PC-3 (cell line): ENCODE measurements around the gene PGAM2. TPM values are rescaled to one million over a fixed set of nuclear protein-coding genes. Genes with fewer than 3 reads are reported as not detected.

Experiments used
- ATAC-seq: fragments of 200-7000 bp; cut with Tn5 transposase; 2 replicates; pipeline ENCODE4 v1.9.1; 2020; ENCODE audit warnings: mild to moderate bottlenecking, moderate library complexity
- BruUV-seq: library from RNA; stranded (reverse); fragments of 400-500 nt; replicated peaks from 2 replicates; lab custom pipeline; 2021; lab: Mats Ljungman, UMichigan
- CTCF ChIA-PET: fragments of 300-600 bp; sonication (Branson Sonifier 250); formaldehyde crosslinking; loops from one replicate; lab custom pipeline; 2022; ENCODE audit warnings: antibody characterized with exemption; lab: Charles Lee
- POLR2A ChIA-PET: fragments of 300-600 bp; sonication (Branson Sonifier 250); formaldehyde crosslinking; loops from one replicate; lab custom pipeline; 2022; ENCODE audit warnings: antibody characterized with exemption; ENCODE audit not compliant: unreplicated experiment; lab: Charles Lee
- DNase-seq: peaks from one replicate; pipeline ENCODE4 v3.0.0-alpha.2; 2015
- H2AFZ ChIP-seq: fragments of 300-600 bp; sonication (generic); 2 replicates; pipeline ENCODE4 v1.6.0; 2016; ENCODE audit warnings: antibody characterized with exemption, low read length
- H3F3A ChIP-seq: fragments of 300-600 bp; sonication (generic); one replicate; pipeline ENCODE4 v1.6.0; 2017; ENCODE audit warnings: antibody characterized with exemption, low read length, control low read depth, mild to moderate bottlenecking; ENCODE audit not compliant: unreplicated experiment
- H3K27ac ChIP-seq: fragments of 300-600 bp; sonication (generic); 2 replicates; pipeline ENCODE4 v1.5.1; 2016; ENCODE audit warnings: mild to moderate bottlenecking, low read length
- H3K27me3 ChIP-seq: fragments of 300-600 bp; sonication (generic); 2 replicates; pipeline ENCODE4 v1.6.1; 2016; ENCODE audit warnings: low read length, mixed read lengths
- H3K36me3 ChIP-seq: fragments of 300-600 bp; sonication (generic); 2 replicates; pipeline ENCODE4 v1.6.1; 2016; ENCODE audit warnings: low read depth, mixed run types, low read length, mixed read lengths
- H3K4me1 ChIP-seq: fragments of 300-600 bp; sonication (generic); 2 replicates; pipeline ENCODE4 v1.5.1; 2016; ENCODE audit warnings: low read length; ENCODE audit not compliant: insufficient read depth
- H3K4me2 ChIP-seq: fragments of 300-600 bp; sonication (generic); 2 replicates; pipeline ENCODE4 v1.6.0; 2016; ENCODE audit warnings: low read length
- H3K4me3 ChIP-seq: fragments of 300-600 bp; sonication (generic); 2 replicates; pipeline ENCODE4 v1.5.1; 2016; ENCODE audit warnings: mild to moderate bottlenecking, low read length, mixed read lengths
- H3K79me2 ChIP-seq: fragments of 300-600 bp; sonication (generic); 2 replicates; pipeline ENCODE4 v1.6.1; 2017; ENCODE audit warnings: low read length, mixed read lengths
- H3K9ac ChIP-seq: fragments of 300-600 bp; sonication (generic); 2 replicates; pipeline ENCODE4 v1.6.0; 2016; ENCODE audit warnings: mild to moderate bottlenecking, low read length
- H3K9me2 ChIP-seq: fragments of 300-600 bp; sonication (generic); replicated peaks from 2 replicates; pipeline ENCODE4 v1.6.1; 2016; ENCODE audit warnings: mixed run types, low read length, mixed read lengths
- H3K9me3 ChIP-seq: fragments of 300-600 bp; sonication (generic); 2 replicates; pipeline ENCODE4 v1.6.1; 2016; ENCODE audit warnings: low read length, mixed read lengths
- H4K20me1 ChIP-seq: fragments of 300-600 bp; sonication (generic); 2 replicates; pipeline ENCODE4 v1.6.1; 2016; ENCODE audit warnings: low read length, mixed read lengths
- CTCF ChIP-seq: fragments of 300-600 bp; sonication (generic); conservative IDR thresholded peaks from 2 replicates; pipeline ENCODE4 v1.5.1; 2017; ENCODE audit warnings: antibody characterized with exemption, low read depth, mild to moderate bottlenecking, low read length
- EZH2 ChIP-seq: fragments of 300-600 bp; sonication (generic); IDR thresholded peaks from one replicate; pipeline ENCODE4 v1.6.1; 2017; ENCODE audit warnings: antibody characterized with exemption, mild to moderate bottlenecking, low read length; ENCODE audit not compliant: unreplicated experiment
- EZH2phosphoT487 ChIP-seq: fragments of 300-600 bp; sonication (generic); IDR thresholded peaks from 2 replicates; pipeline ENCODE4 v1.6.1; 2018; ENCODE audit warnings: mild to moderate bottlenecking, antibody characterized with exemption, low read length, borderline replicate concordance
- intact Hi-C: fragments of 100-400 bp; cut with micrococcal nuclease; formaldehyde crosslinking; loops from 2 replicates; pipeline ENCODE4 v1.9.0; 2023
- total RNA-seq: library from RNA; depleted of rRNA; stranded (reverse); fragments of >200 nt; gene quantifications from 2 replicates; pipeline ENCODE4 v1.2.3, GENCODE V29; 2014

Gene PGAM2
- total RNA-seq, 1 experiment from 2014 or later: 0.95 TPM

- ChIA-PET POLR2A (no interaction called here), CTCF (no interaction called here)
- no peaks in the 10 kb centered on the region for H3K4me1 ChIP-seq
- no peaks in the 10 kb centered on the region for H3F3A ChIP-seq
- H2AFZ ChIP-seq: no peak overlapping the region
- no peaks in the 10 kb centered on the region for H3K36me3 ChIP-seq
- H4K20me1 ChIP-seq: no peaks in the 10 kb centered on the region
- no peak for ATAC-seq
- no peaks in the 10 kb centered on the region for H3K27me3 ChIP-seq
- no peak for TF ChIP-seq EZH2phosphoT487
- TF ChIP-seq EZH2: no peak
- TF ChIP-seq CTCF: no peak
- no peak overlapping the region for H3K4me3 ChIP-seq
- no peaks in the 10 kb centered on the region for H3K9me2 ChIP-seq
- no peak overlapping the region for H3K9ac ChIP-seq
- no TSS peak for BruUV-seq
- H3K9me3 ChIP-seq: no peaks in the 10 kb centered on the region
- intact Hi-C loops: no loop called here
- DNase-seq: no peak
- H3K27ac ChIP-seq: no peak overlapping the region
- no peaks in the 10 kb centered on the region for H3K79me2 ChIP-seq
- no peak overlapping the region for H3K4me2 ChIP-seq
Measured at GRCh38 chr7:44107961-44108767, 42.8 kb upstream of the PGAM2 start.

GRCh38 chr7:44107116-44107960 lies 42.0 kb upstream of the PGAM2 start:
- intact Hi-C loops: no loop called here
- no peaks in the 10 kb centered on the region for H3K9me2 ChIP-seq
- ChIA-PET POLR2A (no interaction called here), CTCF (no interaction called here)
- H3K27me3 ChIP-seq: no peaks in the 10 kb centered on the region
- H3K79me2 ChIP-seq: no peaks in the 10 kb centered on the region
- H3F3A ChIP-seq: no peaks in the 10 kb centered on the region
- no peaks in the 10 kb centered on the region for H3K4me1 ChIP-seq
- H4K20me1 ChIP-seq: no peaks in the 10 kb centered on the region
- no peaks in the 10 kb centered on the region for H3K36me3 ChIP-seq
- no peak for TF ChIP-seq EZH2
- no peak for TF ChIP-seq EZH2phosphoT487
- no peak for TF ChIP-seq CTCF
- H3K9me3 ChIP-seq: no peaks in the 10 kb centered on the region
- no peak for DNase-seq
- no peak overlapping the region for H3K4me2 ChIP-seq
- H3K27ac ChIP-seq: no peak overlapping the region
- ATAC-seq: no peak
- no peak overlapping the region for H3K4me3 ChIP-seq
- H3K9ac ChIP-seq: no peak overlapping the region
- no peak overlapping the region for H2AFZ ChIP-seq
- BruUV-seq: no TSS peak
